GM12892 (cell line): ENCODE results near the gene TRIM63.

Experiments used
- POLR2A ChIP-seq: IDR thresholded peaks from 2 replicates; pipeline ENCODE4 v1.6.1; 2011; ENCODE audit warnings: low read depth, low read length, control low read depth
- POLR2AphosphoS5 ChIP-seq: IDR thresholded peaks from 2 replicates; pipeline ENCODE4 v1.6.1; 2011; ENCODE audit warnings: low read depth, low read length, control low read depth
- TAF1 ChIP-seq: IDR thresholded peaks from 2 replicates; pipeline ENCODE4 v1.6.1; 2011; ENCODE audit warnings: low read depth, mild to moderate bottlenecking, control low read depth, low read length, borderline replicate concordance

GRCh38 chr1:26036756-26037281, 30.6 kb downstream of the TRIM63 start:
- TF ChIP-seq TAF1 (no peak), POLR2A (no peak), POLR2AphosphoS5 (no peak)
